K562 (cell line): ENCODE results near the gene WDCP.

Source experiments
- JUND ChIP-seq, 2 experiments: IDR thresholded peaks; 2 replicates in 1 of 2; 3 replicates in 1 of 2; pipeline ENCODE4 v1.6.1; 2011; ENCODE audit warnings: borderline replicate concordance in 2 of 2, low read depth in 2 of 2, low read length in 2 of 2, improper control_type of control experiment in 1 of 2, missing biosample characterization in 1 of 2, missing genetic modification characterization in 1 of 2, missing genetic modification reagents in 1 of 2
- TF ChIP-seq, protein P1 (sequence below), 2 experiments: fragments of 450-650 bp; formaldehyde crosslinking in 1 of 2; IDR thresholded peaks; 2 replicates each; pipeline versions ENCODE4 v1.4.0 to v1.6.1; 2014 to 2020; ENCODE audit warnings: mild to moderate bottlenecking in 2 of 2, borderline replicate concordance in 1 of 2, low read depth in 1 of 2

DNA sequence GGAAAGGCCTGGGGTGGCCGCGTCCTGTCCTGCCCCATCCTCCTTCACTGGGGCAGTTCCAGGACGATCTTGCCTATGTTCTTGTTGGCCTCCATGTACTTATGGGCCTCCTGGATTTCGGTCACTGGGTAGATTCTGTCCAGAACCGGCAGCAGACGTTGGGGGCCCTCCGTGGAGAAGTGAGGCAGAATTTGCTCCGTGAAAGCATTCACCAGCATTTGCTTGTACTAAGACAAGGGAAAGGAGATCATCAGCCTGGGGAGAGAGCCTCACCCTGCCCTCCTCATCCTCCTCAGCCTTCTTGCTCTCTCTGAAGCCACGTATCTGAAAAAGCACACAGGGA lies 30.3 kb upstream of the WDCP start:
- TF ChIP-seq, protein P1, sequence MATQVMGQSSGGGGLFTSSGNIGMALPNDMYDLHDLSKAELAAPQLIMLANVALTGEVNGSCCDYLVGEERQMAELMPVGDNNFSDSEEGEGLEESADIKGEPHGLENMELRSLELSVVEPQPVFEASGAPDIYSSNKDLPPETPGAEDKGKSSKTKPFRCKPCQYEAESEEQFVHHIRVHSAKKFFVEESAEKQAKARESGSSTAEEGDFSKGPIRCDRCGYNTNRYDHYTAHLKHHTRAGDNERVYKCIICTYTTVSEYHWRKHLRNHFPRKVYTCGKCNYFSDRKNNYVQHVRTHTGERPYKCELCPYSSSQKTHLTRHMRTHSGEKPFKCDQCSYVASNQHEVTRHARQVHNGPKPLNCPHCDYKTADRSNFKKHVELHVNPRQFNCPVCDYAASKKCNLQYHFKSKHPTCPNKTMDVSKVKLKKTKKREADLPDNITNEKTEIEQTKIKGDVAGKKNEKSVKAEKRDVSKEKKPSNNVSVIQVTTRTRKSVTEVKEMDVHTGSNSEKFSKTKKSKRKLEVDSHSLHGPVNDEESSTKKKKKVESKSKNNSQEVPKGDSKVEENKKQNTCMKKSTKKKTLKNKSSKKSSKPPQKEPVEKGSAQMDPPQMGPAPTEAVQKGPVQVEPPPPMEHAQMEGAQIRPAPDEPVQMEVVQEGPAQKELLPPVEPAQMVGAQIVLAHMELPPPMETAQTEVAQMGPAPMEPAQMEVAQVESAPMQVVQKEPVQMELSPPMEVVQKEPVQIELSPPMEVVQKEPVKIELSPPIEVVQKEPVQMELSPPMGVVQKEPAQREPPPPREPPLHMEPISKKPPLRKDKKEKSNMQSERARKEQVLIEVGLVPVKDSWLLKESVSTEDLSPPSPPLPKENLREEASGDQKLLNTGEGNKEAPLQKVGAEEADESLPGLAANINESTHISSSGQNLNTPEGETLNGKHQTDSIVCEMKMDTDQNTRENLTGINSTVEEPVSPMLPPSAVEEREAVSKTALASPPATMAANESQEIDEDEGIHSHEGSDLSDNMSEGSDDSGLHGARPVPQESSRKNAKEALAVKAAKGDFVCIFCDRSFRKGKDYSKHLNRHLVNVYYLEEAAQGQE (IDR thresholded peaks at IDR 0.05; ENCODE audit: borderline replicate concordance), result no peak
- TF ChIP-seq, protein P1 (CRISPR knock-in tag; IDR thresholded peaks at IDR 0.05; ENCODE audit: low read depth), result no peak
- TF ChIP-seq JUND (IDR thresholded peaks at IDR 0.05; ENCODE audit: borderline replicate concordance, low read depth, low read length) (no peak), JUND (tag; IDR thresholded peaks at IDR 0.05; ENCODE audit: borderline replicate concordance, low read depth, low read length) (no peak)
